HEK293 (cell line): ENCODE results near the gene MRPL43.
A peak's percentile ranks its signal among the peaks of the same experiment; 100 is the strongest.

ENCODE experiments used
- GLIS1 ChIP-seq: fragments of 450-650 bp; formaldehyde crosslinking; IDR thresholded peaks from 2 replicates; pipeline ENCODE4 v1.5.1; 2016; ENCODE audit warnings: missing biosample characterization, missing genetic modification characterization
- HIC1 ChIP-seq: fragments of 450-650 bp; formaldehyde crosslinking; IDR thresholded peaks from 2 replicates; pipeline ENCODE4 v1.5.1; 2016; ENCODE audit warnings: missing biosample characterization, missing genetic modification characterization
- IKZF3 ChIP-seq: fragments of 450-650 bp; IDR thresholded peaks from 2 replicates; pipeline ENCODE4 v1.5.0; 2018; ENCODE audit warnings: missing biosample characterization, mild to moderate bottlenecking, missing genetic modification characterization, moderate library complexity
- KLF1 ChIP-seq: fragments of 450-650 bp; formaldehyde crosslinking; IDR thresholded peaks from 2 replicates; pipeline ENCODE4 v1.5.1; 2016; ENCODE audit warnings: missing biosample characterization, missing genetic modification characterization
- KLF10 ChIP-seq: fragments of 450-650 bp; IDR thresholded peaks from 2 replicates; pipeline ENCODE4 v1.5.1; 2018; ENCODE audit warnings: missing biosample characterization, mild to moderate bottlenecking, missing genetic modification characterization
- TCF7L2 ChIP-seq: IDR thresholded peaks from 2 replicates; pipeline ENCODE4 v1.6.1; 2011; ENCODE audit warnings: low read depth, mild to moderate bottlenecking, inconsistent platforms, low read length, moderate library complexity, borderline replicate concordance
- ZBTB44 ChIP-seq: fragments of 450-650 bp; IDR thresholded peaks from 2 replicates; pipeline ENCODE4 v1.5.1; 2018; ENCODE audit warnings: missing biosample characterization, mild to moderate bottlenecking, missing genetic modification characterization
- ZNF121 ChIP-seq: fragments of 450-650 bp; formaldehyde crosslinking; IDR thresholded peaks from 2 replicates; pipeline ENCODE4 v1.5.1; 2016; ENCODE audit warnings: missing biosample characterization, missing genetic modification characterization
- ZNF174 ChIP-seq: fragments of 450-650 bp; formaldehyde crosslinking; IDR thresholded peaks from 2 replicates; pipeline ENCODE4 v1.5.0; 2017; ENCODE audit warnings: missing biosample characterization, mild to moderate bottlenecking, missing genetic modification characterization
- ZNF175 ChIP-seq: fragments of 450-650 bp; formaldehyde crosslinking; IDR thresholded peaks from 2 replicates; pipeline ENCODE4 v1.5.1; 2016; ENCODE audit warnings: missing biosample characterization, missing genetic modification characterization
- ZNF184 ChIP-seq: fragments of 450-650 bp; IDR thresholded peaks from 2 replicates; pipeline ENCODE4 v1.5.1; 2018; ENCODE audit warnings: missing biosample characterization, mild to moderate bottlenecking, missing genetic modification characterization
- ZNF24 ChIP-seq: fragments of 450-650 bp; formaldehyde crosslinking; IDR thresholded peaks from 2 replicates; pipeline ENCODE4 v1.5.1; 2016; ENCODE audit warnings: missing biosample characterization, missing genetic modification characterization
- ZNF248 ChIP-seq: fragments of 450-650 bp; formaldehyde crosslinking; IDR thresholded peaks from 2 replicates; pipeline ENCODE4 v1.5.1; 2017; ENCODE audit warnings: missing biosample characterization, missing genetic modification characterization
- ZNF324 ChIP-seq: fragments of 450-650 bp; formaldehyde crosslinking; IDR thresholded peaks from 2 replicates; pipeline ENCODE4 v1.5.1; 2016; ENCODE audit warnings: missing biosample characterization, missing genetic modification characterization
- ZNF416 ChIP-seq: fragments of 450-650 bp; formaldehyde crosslinking; IDR thresholded peaks from 2 replicates; pipeline ENCODE4 v1.5.1; 2016; ENCODE audit warnings: missing biosample characterization, missing genetic modification characterization
- ZNF473 ChIP-seq: fragments of 450-650 bp; formaldehyde crosslinking; IDR thresholded peaks from 2 replicates; pipeline ENCODE4 v1.5.1; 2017; ENCODE audit warnings: missing biosample characterization, missing genetic modification characterization
- ZNF530 ChIP-seq: fragments of 450-650 bp; formaldehyde crosslinking; IDR thresholded peaks from 2 replicates; pipeline ENCODE4 v1.5.1; 2016; ENCODE audit warnings: low read depth, missing biosample characterization, missing genetic modification characterization
- ZNF544 ChIP-seq: fragments of 450-650 bp; formaldehyde crosslinking; IDR thresholded peaks from 2 replicates; pipeline ENCODE4 v1.5.0; 2017; ENCODE audit warnings: missing biosample characterization, missing genetic modification characterization
- ZNF629 ChIP-seq: fragments of 450-650 bp; formaldehyde crosslinking; IDR thresholded peaks from 2 replicates; pipeline ENCODE4 v1.5.1; 2017; ENCODE audit warnings: missing biosample characterization, missing genetic modification characterization
- ZNF639 ChIP-seq: fragments of 450-650 bp; formaldehyde crosslinking; IDR thresholded peaks from 2 replicates; pipeline ENCODE4 v1.5.1; 2016; ENCODE audit warnings: missing biosample characterization, missing genetic modification characterization
- ZNF645 ChIP-seq: fragments of 450-650 bp; formaldehyde crosslinking; IDR thresholded peaks from 2 replicates; pipeline ENCODE4; 2016; ENCODE audit warnings: missing biosample characterization, missing genetic modification characterization
- ZNF654 ChIP-seq: fragments of 450-650 bp; formaldehyde crosslinking; IDR thresholded peaks from 2 replicates; pipeline ENCODE4 v1.5.1; 2016; ENCODE audit warnings: low read depth, missing biosample characterization, missing genetic modification characterization
- ZNF677 ChIP-seq: fragments of 450-650 bp; IDR thresholded peaks from 2 replicates; pipeline ENCODE4 v1.5.0; 2018; ENCODE audit warnings: missing biosample characterization, mild to moderate bottlenecking, missing genetic modification characterization, moderate library complexity
- ZSCAN30 ChIP-seq: fragments of 450-650 bp; IDR thresholded peaks from 2 replicates; pipeline ENCODE4 v1.5.1; 2018; ENCODE audit warnings: missing biosample characterization, mild to moderate bottlenecking, missing genetic modification characterization, moderate library complexity
- TF ChIP-seq, protein P1 (sequence below): fragments of 450-650 bp; formaldehyde crosslinking; IDR thresholded peaks from 2 replicates; pipeline ENCODE4 v1.5.1; 2017; ENCODE audit warnings: missing biosample characterization, missing genetic modification characterization
- TF ChIP-seq, protein P2 (sequence below): fragments of 450-650 bp; formaldehyde crosslinking; optimal IDR thresholded peaks from 2 replicates; pipeline ENCODE3; 2016; ENCODE audit warnings: missing biosample characterization, mild to moderate bottlenecking, missing genetic modification characterization
- TF ChIP-seq, protein P3 (sequence below): fragments of 450-650 bp; formaldehyde crosslinking; IDR thresholded peaks from 2 replicates; pipeline ENCODE4 v1.5.1; 2016; ENCODE audit warnings: missing biosample characterization, missing genetic modification characterization, low read depth

Gene MRPL43

DNA sequence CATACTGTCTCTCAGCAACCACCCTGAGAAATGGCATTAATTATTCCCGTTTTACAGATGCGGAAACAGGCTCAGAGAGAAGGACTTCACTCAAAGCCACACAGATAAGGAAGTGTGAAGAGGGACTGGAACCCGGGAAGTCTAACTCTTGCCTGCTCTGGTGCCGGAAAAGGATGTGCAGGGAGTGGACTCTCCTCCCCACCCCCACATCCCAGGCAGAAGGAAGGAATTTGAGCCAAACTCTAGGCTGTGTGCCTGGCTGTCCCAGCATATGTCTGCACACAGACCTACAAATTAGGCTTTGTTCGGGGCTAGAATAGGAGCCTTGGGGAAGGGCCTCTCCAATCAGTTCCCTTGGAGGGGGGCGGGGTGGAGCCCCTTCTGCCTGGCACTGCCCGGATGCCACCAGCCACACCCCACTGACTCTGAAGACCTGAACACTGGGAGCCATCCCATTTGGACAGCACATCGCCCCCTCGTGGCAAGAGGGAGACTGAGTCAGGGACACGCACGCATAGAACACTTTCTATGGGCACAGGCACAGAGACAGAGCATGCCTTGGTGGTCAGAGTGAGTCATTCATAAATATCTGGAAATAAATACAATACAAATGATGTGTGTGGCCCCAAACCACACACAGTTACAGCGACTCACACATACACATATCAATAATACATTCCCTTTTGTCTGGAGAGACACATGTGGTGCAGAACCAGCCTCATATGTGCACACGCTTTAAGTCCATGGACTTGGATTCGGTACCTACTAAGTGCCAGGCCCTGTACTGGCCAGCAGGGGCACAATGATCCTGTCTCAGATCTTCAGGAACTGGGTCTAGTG is 25.4 kb upstream of the MRPL43 start (continued):
- TF ChIP-seq, protein P1, sequence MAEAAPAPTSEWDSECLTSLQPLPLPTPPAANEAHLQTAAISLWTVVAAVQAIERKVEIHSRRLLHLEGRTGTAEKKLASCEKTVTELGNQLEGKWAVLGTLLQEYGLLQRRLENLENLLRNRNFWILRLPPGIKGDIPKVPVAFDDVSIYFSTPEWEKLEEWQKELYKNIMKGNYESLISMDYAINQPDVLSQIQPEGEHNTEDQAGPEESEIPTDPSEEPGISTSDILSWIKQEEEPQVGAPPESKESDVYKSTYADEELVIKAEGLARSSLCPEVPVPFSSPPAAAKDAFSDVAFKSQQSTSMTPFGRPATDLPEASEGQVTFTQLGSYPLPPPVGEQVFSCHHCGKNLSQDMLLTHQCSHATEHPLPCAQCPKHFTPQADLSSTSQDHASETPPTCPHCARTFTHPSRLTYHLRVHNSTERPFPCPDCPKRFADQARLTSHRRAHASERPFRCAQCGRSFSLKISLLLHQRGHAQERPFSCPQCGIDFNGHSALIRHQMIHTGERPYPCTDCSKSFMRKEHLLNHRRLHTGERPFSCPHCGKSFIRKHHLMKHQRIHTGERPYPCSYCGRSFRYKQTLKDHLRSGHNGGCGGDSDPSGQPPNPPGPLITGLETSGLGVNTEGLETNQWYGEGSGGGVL (tag by site-specific recombination), result no peak
- TF ChIP-seq KLF10 (tag by site-specific recombination) (no peak), GLIS1 (tag by site-specific recombination) (peak; percentile 14; the same call in 1 of the 2 replicates), ZNF24 (tag by site-specific recombination) (no peak), ZNF248 (no peak), ZNF639 (tag by site-specific recombination) (no peak), ZBTB44 (tag by site-specific recombination) (no peak), KLF1 (tag by site-specific recombination) (0 out of 2 replicates have a peak, but pooled peaks have one; percentile 48), ZNF629 (tag by site-specific recombination) (peak; percentile 26; the same call in 1 of the 2 replicates), ZNF473 (tag by site-specific recombination) (no peak), ZNF544 (no peak), ZNF416 (tag by site-specific recombination) (no peak), IKZF3 (tag by site-specific recombination) (peak; percentile 33; the same call in 1 of the 2 replicates), ZSCAN30 (0 out of 2 replicates have a peak, but pooled peaks have one; percentile 58), ZNF654 (tag by site-specific recombination) (peak; percentile 71), ZNF174 (no peak), ZNF530 (tag by site-specific recombination) (no peak), ZNF677 (tag by site-specific recombination) (no peak), ZNF184 (no peak), TCF7L2 (no peak), ZNF645 (no peak), ZNF121 (tag by site-specific recombination) (no peak), HIC1 (tag by site-specific recombination) (peak; percentile 97), ZNF175 (no peak), ZNF324 (no peak)
- TF ChIP-seq, protein P2, sequence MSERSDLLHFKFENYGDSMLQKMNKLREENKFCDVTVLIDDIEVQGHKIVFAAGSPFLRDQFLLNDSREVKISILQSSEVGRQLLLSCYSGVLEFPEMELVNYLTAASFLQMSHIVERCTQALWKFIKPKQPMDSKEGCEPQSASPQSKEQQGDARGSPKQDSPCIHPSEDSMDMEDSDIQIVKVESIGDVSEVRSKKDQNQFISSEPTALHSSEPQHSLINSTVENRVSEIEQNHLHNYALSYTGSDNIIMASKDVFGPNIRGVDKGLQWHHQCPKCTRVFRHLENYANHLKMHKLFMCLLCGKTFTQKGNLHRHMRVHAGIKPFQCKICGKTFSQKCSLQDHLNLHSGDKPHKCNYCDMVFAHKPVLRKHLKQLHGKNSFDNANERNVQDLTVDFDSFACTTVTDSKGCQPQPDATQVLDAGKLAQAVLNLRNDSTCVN (tag by site-specific recombination), result peak; percentile 15
- TF ChIP-seq, protein P3, sequence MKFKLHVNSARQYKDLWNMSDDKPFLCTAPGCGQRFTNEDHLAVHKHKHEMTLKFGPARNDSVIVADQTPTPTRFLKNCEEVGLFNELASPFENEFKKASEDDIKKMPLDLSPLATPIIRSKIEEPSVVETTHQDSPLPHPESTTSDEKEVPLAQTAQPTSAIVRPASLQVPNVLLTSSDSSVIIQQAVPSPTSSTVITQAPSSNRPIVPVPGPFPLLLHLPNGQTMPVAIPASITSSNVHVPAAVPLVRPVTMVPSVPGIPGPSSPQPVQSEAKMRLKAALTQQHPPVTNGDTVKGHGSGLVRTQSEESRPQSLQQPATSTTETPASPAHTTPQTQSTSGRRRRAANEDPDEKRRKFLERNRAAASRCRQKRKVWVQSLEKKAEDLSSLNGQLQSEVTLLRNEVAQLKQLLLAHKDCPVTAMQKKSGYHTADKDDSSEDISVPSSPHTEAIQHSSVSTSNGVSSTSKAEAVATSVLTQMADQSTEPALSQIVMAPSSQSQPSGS (tag by site-specific recombination), result no peak
